IPS-NIHi7 (cell line): ENCODE measurements around the gene ROPN1L.
"Not testable (repeated sequence)": the region's sequence is repeated elsewhere in the genome, so short reads cannot be mapped to it uniquely, and the experiment has no call there.

Experiments
- DNase-seq: peaks from one replicate; pipeline ENCODE4 v3.0.0; 2012; ENCODE audit warnings: mixed read lengths; ENCODE audit errors: extremely low spot score

ROPN1L gene

DNA sequence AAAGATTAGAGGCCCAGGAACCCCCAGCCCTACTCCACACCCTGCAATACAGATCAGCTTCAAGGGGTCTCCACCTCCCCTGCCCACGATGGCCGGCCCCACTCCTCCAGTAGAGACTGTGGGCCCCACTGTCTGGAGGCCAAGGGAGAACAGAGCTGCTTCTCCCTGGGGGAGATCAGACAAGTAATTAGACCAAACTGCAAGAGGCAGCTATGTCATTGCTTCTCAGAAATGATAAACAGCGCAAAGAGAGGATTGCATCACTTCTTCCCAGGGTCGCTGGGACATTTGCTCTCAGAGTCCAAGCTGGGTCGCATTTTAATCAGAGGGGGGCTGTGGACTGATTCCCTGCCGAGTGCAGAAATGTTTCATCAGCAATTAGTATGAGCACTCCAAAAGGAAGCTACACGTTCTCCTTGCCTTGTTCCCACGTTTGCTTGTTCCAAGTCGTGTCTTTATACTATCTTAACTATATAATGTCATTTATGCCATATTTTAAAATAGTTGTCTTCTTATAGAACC lies 59.9 kb downstream of the ROPN1L start:
- no peak for DNase-seq

DNA sequence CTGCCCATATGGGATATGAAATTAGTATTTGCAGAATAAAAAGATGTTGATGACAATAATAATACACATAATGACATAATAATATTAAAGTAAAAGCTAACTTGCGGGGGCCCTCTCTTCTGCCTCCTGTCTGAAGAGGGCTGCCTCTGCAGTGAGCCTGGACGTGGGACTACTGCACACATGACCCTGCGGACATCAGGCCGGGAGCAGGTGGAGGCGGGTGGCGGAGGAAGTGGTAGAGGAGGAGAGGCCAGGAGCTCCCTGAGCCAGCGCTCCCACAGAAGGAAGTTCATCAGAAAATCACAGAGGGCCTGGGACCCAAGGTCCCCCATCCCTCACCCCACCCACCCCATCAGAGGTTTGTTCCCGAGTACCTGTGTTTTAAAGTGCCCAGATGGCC lies 60.5 kb downstream of the ROPN1L start:
- no peak for DNase-seq

DNA sequence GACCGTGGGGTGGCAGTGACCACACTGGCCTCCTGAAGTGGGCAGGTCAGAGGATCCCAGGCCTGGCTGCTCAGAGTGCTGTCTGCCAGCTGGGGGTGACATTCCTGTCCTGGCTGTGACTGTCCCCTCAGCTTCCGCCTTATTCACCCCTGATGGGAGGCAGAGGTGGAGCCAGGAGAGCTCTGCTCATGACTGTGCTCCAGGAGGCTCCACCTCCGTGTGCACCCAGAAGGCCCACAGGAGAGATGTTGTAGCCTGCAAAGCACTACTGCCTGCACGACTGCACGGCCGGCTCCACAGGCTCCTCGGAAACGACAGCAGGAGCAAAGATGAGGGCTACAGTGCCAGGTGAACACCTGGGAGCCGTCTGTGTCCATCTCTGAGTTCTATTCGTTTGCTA lies 60.9 kb downstream of the ROPN1L start:
- no peak for DNase-seq

DNA sequence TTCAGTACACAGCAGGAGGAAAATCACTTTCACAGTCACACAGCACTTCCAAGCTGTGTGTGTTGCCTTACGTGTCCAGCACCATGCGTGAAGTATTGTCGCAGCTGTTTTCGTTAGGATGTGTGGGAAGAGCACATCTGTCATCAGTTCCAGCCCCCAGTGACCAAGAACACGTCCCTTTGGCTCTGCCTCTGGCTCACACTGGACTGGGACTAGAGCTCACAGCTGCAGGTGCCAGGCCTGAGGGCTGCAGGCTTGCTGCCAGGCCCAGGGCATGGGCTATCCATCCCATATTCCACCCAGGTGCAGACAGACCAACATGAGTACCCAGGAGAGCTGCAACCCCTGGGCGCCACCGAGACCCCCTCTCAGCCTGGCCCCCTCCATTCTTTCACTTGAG lies 61.6 kb downstream of the ROPN1L start:
- DNase-seq, result no peak

DNA sequence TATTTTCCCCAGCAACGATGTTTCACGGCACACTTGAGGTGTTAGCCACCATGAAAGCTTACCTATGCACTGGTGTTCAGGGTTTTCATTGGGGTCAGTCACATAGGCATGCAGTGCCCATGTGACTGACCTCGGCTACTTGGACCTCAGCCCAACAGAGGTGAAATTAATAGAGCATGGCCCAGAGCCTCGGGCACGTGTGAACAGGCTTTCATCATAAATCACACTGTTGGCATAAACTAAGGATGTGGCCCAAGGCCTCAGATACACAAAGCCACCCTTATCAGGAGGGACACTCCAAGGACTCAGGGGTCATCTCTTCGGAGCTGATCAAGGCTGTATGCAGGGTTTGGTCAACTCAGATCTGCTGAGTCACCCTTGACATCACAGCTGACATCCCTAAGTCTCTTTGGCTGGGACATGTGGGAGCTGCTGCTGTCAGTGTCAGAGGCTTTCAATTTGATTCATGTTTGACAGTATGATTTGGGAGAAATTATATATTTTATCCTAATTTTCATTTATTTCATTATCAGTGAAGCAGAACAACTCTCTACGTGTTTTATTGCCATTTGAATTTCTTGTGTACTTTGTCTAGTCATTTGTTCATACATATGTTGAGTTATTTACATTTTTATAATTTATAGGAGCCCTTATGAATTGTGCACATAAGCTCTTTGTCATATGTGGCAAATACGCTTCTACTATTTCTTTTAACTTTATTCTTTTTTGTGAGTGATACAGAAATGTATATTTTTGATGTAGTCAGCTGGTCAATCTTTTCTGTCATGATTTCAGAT lies 62.5 kb downstream of the ROPN1L start:
- DNase-seq, result no peak

DNA sequence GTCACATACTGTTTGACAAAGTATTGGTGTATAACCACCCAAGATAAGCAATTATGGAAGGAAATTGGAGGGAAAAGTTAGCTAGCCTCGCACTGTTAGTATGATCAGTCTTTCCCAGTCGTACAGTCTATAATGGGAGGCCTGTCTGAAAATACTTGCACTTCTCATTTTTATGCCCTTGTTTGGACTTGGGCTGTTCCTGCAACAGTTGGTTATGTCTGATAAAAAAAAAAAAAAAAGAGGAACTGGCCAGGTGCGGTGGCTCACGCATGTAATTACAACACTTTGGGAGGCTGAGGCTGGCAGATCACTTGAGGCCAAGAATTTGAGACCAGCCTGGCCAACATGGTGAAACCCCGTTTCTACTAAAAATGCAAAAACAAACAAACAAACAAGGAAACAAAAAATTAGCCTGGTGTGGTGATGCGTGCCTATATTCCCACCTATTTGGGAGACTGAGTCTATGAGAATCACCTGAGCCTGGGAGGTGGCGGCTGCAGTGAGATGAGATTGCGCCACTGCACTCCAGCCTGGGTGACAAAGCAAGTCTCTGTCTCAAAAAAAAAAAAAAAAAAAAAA lies 63.9 kb downstream of the ROPN1L start:
- no peak for DNase-seq

DNA sequence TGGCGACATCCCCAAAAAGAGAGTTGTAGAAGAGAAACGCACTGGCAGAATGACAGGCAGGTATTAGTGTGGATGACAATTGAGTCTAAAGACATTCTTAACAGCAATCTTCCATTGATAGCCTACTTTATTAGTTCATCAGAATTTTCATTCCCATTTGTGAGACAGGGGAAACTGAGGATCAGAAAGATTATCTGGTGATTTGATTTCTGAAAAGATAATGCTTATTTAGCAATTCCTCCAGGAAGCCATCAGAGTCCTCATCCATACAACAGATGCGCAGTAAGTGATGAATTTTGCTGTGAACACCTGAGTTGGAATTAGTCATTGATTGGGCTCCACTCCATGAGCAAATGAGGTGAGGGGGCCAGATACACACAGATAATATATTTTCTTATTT lies 64.9 kb downstream of the ROPN1L start:
- DNase-seq, result no peak

DNA sequence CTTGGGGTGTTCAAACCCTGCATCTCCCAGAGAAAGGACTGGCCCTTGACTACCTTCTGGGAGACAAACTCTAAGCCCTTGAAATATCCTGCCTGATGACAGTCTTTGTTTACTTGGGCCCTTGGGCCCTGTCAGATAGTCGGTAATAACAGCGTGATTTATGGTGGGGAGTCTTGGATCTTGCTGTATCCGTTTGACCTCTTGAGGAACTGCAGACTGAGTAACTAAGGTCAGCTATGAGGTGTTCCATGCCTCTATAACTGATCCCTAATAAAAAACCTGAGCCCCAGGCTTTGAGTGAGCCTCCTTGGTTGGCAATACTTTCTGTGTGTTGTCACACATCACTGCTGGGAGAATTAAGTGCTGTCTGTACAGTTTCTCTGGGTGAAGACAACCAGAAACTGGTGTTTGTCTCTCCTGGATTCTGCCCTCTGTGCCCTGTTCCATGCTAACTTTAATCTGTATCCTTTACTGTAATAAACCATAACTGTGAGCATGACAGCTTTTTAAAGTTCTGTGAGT lies 66.0 kb downstream of the ROPN1L start:
- DNase-seq, result no peak

DNA sequence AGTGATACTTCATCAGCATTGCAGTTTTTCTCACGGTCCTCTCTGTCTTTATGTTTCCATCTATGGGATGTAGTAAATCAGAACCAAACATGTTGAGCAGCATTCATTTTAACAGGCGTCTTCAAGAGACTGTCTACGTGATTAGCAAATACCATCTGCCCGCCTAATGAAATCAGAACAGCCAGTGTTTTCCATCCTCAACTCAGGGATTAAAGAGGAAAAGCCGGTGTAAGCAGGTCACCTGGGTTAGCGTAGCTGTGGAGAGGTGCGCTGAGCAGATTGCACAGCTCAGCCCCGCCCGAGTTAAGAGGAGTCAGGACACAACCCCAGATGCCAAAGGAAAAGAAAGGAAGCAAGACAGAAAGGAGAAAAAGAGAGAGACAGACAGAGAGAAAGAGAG lies 67.9 kb downstream of the ROPN1L start:
- DNase-seq, result no peak

DNA sequence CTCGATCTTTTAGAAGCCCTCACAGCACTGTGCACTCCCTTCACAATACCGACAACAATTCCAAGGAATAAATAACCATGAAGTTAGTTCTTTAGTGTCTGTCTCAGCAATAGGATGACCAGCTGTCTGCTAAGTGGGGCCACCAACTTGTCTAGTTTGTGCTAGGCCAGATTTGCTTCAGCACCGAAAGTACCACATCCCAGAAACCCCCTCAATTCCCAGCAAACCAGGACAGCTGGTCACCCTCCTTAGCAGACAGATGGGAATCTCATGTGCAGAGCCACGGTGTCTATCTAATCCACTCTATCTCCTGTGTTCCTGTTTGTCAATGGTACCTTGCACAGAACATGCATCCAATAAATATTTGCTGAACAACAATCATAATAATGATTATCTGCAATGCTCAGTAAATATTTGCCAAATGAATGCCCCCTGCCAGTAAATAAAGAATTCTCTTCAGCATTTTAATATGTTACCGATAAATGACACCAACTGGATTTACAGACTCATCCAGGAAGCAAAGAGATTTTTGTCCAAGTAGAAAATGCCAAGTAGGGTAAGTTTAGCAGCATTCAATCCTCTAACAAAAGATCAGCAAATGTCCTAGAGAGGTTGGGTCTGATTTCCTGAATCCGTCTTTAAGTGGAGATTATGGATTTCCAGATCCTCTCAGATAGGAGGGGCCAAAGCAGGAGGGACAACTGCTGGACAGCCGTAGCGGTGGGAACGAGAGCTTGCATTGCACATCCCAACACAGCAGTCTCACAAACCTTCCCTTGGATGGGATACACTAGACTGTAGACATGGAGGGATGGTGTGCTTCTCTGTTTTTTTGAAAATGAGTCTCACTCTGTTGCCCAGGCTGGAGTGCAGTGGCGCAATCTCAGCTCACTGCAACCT lies 70.3 kb downstream of the ROPN1L start:
- DNase-seq, result no peak

DNA sequence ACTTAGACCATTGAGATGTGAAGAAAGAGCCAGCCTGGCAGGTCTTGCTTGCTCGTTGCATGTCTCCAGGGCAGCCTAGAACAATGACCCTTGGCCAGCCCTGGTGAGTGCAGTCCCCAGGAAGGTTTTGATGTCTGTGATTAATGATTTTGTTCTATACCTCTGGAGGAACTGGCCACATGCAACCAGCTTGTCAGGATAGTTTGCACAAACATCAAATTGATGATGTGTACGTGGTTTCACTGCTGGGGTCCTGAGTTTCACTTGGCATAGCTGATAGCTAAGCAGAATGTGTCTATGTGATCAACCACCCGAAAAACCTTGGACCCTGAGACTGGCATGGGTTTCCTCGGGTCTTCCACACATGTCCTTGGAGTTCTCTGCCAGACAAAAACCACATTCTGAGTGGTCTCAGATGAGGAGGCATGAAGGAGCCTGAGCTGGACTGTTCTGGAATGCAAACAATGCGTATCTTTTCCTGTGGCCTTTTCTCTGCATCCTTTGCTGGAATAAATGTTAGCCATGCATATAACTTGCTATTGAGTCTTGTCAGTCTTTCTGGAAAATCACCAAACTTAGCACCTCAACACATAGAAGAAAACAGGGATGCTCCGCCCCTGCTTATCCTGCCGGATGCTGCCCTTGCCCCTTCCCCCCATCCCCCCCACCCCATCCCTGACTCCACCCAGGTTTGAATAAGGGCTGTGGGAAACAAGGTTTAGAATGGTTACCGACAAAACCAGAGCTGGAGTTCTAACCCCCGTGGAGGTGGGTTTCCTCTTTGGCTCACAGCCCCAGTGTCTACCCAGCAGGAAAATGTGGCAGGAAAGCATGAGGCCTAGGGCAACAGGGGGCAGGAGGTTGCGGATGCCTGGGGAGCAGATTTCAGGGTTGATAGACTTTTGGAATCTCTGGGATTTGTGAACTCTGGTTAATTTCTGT lies 72.1 kb downstream of the ROPN1L start:
- DNase-seq, result peak; percentile 87

DNA sequence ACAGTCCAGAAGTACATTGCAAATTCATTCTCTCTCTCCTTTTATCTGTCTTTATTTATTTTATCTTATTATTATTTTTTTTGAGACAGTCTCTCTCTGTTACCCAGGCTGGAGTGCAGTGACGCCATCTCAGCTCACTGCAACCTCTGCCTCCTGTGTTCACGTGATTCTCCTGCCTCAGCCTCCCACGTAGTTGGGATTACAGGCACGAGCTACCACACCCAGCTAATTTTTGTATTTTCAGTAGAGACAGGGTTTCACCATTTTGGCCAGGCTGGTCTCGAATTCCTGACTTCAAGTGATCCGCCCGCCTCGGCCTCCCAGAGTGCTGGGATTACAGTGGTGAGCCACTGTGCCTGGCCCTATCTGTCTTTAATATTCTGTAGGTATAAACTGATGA lies 72.9 kb downstream of the ROPN1L start:
- DNase-seq, result not testable (repeated sequence)
